Astrocyte of the cerebellum (primary cell): Measurements from ENCODE around the gene ZNF26.

ENCODE experiments used
- DNase-seq: peaks from one replicate; pipeline ENCODE4 v3.0.0-alpha.2; 2011; ENCODE audit warnings: low read depth
- H3K4me3 ChIP-seq: 2 replicates; pipeline ENCODE4 v1.5.1; 2011; ENCODE audit warnings: mild to moderate bottlenecking, low read depth, low read length, moderate library complexity
- in situ Hi-C: cut with HindIII; loops from 2 replicates; pipeline ENCODE4 v1.10.0; 2017; ENCODE audit warnings: low sequenced_read_pairs
- TF ChIP-seq, protein P1 (sequence below): IDR thresholded peaks from 2 replicates; pipeline ENCODE4 v1.5.1; 2012; ENCODE audit warnings: low read length, low read depth, moderate library complexity, mild to moderate bottlenecking; ENCODE audit errors: missing control alignments

ZNF26 gene

DNA sequence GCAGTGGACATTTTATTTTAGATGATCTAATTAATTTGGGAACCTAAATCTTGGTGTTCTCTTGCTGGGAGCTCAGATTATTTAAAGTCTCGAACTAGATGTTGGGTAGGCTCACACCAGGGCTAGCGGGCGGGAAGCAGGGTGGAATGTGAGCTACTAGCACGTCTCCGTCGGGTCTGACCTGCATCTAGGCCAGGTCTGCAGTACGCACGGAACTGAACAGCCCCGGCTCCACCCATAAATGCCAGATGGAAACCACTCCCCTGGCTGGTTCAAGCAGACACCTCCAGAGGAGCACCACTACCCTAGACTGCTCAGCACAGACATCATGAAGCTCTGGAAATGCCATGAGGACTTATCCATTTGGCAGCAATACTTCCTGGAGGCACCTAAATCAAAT is 40.4 kb upstream of the ZNF26 start:
- TF ChIP-seq, protein P1, sequence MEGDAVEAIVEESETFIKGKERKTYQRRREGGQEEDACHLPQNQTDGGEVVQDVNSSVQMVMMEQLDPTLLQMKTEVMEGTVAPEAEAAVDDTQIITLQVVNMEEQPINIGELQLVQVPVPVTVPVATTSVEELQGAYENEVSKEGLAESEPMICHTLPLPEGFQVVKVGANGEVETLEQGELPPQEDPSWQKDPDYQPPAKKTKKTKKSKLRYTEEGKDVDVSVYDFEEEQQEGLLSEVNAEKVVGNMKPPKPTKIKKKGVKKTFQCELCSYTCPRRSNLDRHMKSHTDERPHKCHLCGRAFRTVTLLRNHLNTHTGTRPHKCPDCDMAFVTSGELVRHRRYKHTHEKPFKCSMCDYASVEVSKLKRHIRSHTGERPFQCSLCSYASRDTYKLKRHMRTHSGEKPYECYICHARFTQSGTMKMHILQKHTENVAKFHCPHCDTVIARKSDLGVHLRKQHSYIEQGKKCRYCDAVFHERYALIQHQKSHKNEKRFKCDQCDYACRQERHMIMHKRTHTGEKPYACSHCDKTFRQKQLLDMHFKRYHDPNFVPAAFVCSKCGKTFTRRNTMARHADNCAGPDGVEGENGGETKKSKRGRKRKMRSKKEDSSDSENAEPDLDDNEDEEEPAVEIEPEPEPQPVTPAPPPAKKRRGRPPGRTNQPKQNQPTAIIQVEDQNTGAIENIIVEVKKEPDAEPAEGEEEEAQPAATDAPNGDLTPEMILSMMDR: no peak
- H3K4me3 ChIP-seq: no peak overlapping the region
- in situ Hi-C loops: no loop called here
- no peak for DNase-seq

DNA sequence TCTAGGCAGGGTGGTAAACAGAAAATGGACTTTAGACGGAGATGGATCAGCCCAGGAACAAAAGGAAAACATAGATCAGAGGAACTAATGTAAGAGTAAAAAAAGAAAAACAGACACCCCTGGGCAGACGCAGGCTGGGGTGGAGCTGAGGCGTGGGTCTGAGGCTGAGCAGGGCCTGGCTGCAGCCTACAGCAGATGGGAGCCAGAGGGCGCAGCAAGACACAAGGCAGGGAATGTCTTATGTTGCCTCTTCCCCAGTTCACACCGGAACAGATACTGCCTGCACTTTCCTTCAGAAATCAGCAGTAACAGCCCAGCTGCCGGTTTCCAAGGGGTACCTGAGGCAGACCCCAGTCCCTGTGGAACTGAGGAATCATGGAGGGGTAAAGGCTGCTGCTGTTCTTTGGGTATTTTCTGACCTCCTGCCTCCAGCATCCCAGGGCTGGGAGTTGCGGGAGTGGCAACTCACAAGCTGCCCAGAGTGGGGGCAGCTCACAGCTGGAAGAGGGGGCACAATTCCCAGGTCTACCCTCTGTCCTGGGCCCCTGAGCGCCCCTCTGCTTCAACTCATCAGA is 39.8 kb upstream of the ZNF26 start:
- TF ChIP-seq, protein P1: no peak
- in situ Hi-C loops: no loop called here
- no peak for DNase-seq
- H3K4me3 ChIP-seq: no peak overlapping the region

DNA sequence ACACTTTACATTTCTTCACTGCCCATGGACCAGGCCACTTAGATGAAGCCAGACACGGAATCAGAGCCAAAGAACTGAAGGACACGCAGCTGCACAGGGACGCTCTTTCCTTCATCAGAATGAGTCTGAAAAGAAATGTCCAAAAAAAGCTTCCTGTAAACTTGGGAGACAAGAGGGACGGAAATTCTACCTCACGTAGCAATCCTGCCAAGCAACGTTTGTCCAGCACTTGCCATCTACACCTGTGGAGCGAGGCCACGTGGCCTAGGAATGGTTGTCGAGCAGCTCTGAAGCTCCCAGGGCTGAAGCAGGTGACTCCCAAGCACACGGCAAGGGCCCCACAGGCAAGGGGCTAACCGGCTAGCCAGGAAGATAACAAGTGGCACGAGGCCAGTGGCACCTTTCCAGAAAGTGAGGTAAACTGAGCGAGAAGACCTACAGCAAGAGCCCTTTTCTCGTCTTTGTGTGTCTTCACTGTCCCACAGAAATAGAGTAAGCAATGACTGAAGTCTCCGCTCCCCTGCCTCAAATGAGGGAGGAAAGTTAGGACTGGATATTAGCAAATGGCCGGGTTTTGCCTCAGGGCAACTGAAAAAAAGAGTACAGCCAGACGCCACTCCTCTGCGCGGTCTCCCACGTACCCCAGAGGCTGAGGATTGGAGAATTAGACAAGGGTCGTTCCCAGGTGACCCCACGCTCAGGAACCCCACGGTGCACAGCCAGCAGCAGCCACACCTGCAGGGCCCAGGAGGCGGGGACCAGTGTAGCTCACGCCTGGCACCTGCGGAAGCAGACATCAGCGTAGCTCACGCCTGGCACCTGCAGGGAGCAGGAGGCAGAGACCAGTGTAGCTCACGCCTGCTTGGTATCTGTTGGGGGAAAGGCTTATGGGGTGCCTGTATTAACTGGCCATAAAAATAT is 37.8 kb upstream of the ZNF26 start:
- DNase-seq: no peak
- in situ Hi-C loops: no loop called here
- H3K4me3 ChIP-seq: no peak overlapping the region
- TF ChIP-seq, protein P1: no peak

DNA sequence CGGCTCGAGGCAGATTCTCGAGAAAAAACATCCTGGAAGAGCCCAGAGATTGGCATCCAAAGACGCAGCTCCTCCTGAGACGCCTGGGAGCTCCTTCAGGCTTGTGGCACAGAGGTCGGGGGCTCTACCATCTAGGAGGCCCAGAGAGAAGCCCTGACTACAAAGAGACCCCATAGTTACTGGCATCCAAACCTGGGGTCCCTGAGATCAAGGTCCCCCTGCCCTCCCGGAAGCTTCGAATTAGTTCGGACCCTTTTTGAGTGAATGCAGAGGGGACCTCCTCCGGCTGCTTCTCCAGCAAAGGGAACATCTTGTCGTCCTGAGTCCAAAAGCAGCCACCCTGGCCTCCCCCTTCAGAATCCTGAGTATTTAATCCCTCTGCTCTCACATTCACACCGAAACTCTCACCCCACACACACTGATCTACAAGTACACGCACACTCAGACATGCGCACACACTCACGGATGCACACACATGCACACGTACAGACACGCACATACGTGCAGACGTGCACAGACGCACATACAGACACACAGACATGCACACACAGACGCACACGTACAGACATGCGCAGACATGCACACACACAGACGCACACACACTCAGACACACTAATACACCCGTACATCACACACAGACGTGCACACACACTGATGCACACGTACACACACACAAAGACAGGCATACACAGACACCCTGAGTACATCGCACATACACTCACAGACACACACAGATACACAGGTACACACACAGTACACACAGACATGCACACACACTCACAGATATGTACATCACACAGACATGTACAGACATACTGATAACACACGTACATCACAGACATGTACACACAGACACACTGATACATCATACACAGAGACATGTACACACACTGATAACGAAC is 36.0 kb upstream of the ZNF26 start:
- in situ Hi-C loops: no loop called here
- TF ChIP-seq, protein P1: no peak
- no peak for DNase-seq
- no peak overlapping the region for H3K4me3 ChIP-seq

DNA sequence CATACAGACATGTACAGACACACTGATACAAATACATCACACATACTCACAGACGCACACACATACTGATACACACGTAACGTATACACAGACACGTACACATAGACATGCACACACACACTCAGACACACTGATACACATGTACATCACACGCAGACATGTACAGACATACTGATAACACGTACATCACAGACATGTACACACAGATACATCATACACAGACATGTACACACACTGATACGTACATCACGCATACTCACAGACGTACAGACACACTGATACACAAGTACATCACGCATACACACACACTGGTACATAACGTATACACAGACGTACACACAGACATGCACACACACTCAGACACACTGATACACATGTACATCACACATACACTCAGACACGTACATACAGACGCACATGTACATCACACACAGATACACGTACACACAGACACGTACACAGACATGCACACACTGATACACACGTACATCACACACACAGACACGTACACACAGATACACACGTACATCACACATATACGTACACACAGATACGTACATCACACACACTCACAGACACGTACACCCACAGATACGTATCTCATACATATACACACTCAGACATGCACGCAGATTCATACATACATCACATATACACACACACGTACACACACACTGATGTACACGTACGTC is 35.2 kb upstream of the ZNF26 start:
- no peak overlapping the region for H3K4me3 ChIP-seq
- TF ChIP-seq, protein P1: no peak
- in situ Hi-C loops: no loop called here
- DNase-seq: no peak

DNA sequence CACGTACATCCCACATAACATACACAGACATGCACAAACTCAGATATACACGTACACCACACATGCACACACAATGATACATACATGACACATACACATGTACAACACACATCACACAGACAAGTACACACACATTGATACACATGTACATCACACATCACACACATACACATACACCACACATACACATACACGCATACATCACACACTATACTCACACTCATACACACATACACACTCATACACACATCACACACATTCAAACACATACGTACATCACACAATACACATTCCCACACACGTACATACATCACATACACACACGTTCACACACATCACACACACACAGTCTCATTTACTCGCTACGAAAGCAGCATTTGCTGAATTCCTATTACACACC is 34.5 kb upstream of the ZNF26 start:
- H3K4me3 ChIP-seq: no peak overlapping the region
- in situ Hi-C loops: no loop called here
- TF ChIP-seq, protein P1: no peak
- no peak for DNase-seq
